ENCODE results near the gene CLHC1.
"Not testable (repeated sequence)": the region's sequence is repeated elsewhere in the genome, so short reads cannot be mapped to it uniquely, and the experiment has no call there.

The CLHC1 gene

GRCh38 chr2:55231546-55232083 is 478 bp downstream of the CLHC1 start:
- no peak for DNase-seq

GRCh38 chr2:55230551-55230950 is 1.5 kb downstream of the CLHC1 start:
- DNase-seq, result no peak

- DNase-seq, result no peak
These were observed 2.9 kb downstream of the CLHC1 start for GRCh38 chr2:55229221-55229620.

- DNase-seq, result no peak
These were observed 3.9 kb downstream of the CLHC1 start for GRCh38 chr2:55228226-55228563.

- DNase-seq, result not testable (repeated sequence)
These were observed 4.5 kb downstream of the CLHC1 start for GRCh38 chr2:55227437-55228225.

GRCh38 chr2:55225481-55226020 is 6.5 kb downstream of the CLHC1 start:
- DNase-seq, result no peak

GRCh38 chr2:55224761-55225261 is 7.3 kb downstream of the CLHC1 start:
- no peak for DNase-seq

- no peak for DNase-seq
These were observed 7.9 kb downstream of the CLHC1 start for GRCh38 chr2:55223958-55224760.

- no peak for DNase-seq
These were observed 18.3 kb downstream of the CLHC1 start for GRCh38 chr2:55213822-55214221.

GRCh38 chr2:55204950-55205349 is 27.1 kb downstream of the CLHC1 start:
- DNase-seq, result no peak

GRCh38 chr2:55204536-55204935 is 27.6 kb downstream of the CLHC1 start:
- no peak for DNase-seq

- DNase-seq, result no peak
These were observed 31.7 kb downstream of the CLHC1 start for GRCh38 chr2:55200416-55200815.

GRCh38 chr2:55196526-55196925 is 35.6 kb downstream of the CLHC1 start:
- no peak for DNase-seq

GRCh38 chr2:55191888-55192287 is 40.2 kb downstream of the CLHC1 start:
- DNase-seq, result not testable (repeated sequence)

- not testable (repeated sequence) for DNase-seq
These were observed 45.3 kb downstream of the CLHC1 start for GRCh38 chr2:55186837-55187236.

GRCh38 chr2:55180374-55180773 is 51.7 kb downstream of the CLHC1 start:
- DNase-seq, result no peak

- no peak for DNase-seq
These were observed 56.0 kb downstream of the CLHC1 start for GRCh38 chr2:55176094-55176415.

GRCh38 chr2:55175254-55176093 is 56.6 kb downstream of the CLHC1 start:
- DNase-seq, result no peak

GRCh38 chr2:55173438-55174054 is 58.5 kb downstream of the CLHC1 start:
- no peak for DNase-seq

- no peak for DNase-seq
These were observed 62.2 kb downstream of the CLHC1 start for GRCh38 chr2:55169915-55170314.

GRCh38 chr2:55169359-55169758 is 62.7 kb downstream of the CLHC1 start:
- DNase-seq, result no peak
